Progenitor cell of endocrine pancreas (in vitro differentiated cells): Measurements from ENCODE around the gene IGFBP6. TPM values are rescaled to one million over a fixed set of nuclear protein-coding genes. Genes with fewer than 3 reads are reported as not detected.

Experiments used
- DNase-seq: peaks from one replicate; pipeline ENCODE4 v3.0.0; 2021; ENCODE audit warnings: low spot score; ENCODE audit not compliant: unreplicated experiment
- H3K27ac Mint-ChIP-seq: 2 replicates; pipeline ENCODE4 v1.8.0; 2021; ENCODE audit warnings: mild to moderate bottlenecking, moderate library complexity, mixed read lengths
- H3K27me3 Mint-ChIP-seq: 2 replicates; pipeline ENCODE4 v1.8.0; 2021; ENCODE audit warnings: mixed read lengths
- H3K36me3 Mint-ChIP-seq: 2 replicates; pipeline ENCODE4 v1.8.0; 2022; ENCODE audit warnings: mixed read lengths; ENCODE audit not compliant: insufficient read depth
- H3K4me1 Mint-ChIP-seq: 2 replicates; pipeline ENCODE4 v1.8.0; 2021; ENCODE audit warnings: low read depth, mixed read lengths
- H3K4me3 Mint-ChIP-seq: 2 replicates; pipeline ENCODE4 v1.8.0; 2021; ENCODE audit warnings: low read depth, mild to moderate bottlenecking, moderate library complexity, mixed read lengths
- H3K9me3 Mint-ChIP-seq: 2 replicates; pipeline ENCODE4 v1.8.0; 2021; ENCODE audit warnings: low read depth, mixed read lengths
- total RNA-seq: library from RNA; stranded (reverse); gene quantifications from 2 replicates; pipeline ENCODE4 v1.2.1, GENCODE V29; 2021
- TF ChIP-seq, protein P1 (sequence below): fragments of 200-600 bp; sonication (generic); IDR thresholded peaks from one replicate; pipeline ENCODE4 v1.5.0; 2021; ENCODE audit warnings: antibody characterized with exemption, mild to moderate bottlenecking; ENCODE audit not compliant: unreplicated experiment

IGFBP6 gene
- total RNA-seq, 1 donor from 2014 or later: 25.7 TPM

DNA sequence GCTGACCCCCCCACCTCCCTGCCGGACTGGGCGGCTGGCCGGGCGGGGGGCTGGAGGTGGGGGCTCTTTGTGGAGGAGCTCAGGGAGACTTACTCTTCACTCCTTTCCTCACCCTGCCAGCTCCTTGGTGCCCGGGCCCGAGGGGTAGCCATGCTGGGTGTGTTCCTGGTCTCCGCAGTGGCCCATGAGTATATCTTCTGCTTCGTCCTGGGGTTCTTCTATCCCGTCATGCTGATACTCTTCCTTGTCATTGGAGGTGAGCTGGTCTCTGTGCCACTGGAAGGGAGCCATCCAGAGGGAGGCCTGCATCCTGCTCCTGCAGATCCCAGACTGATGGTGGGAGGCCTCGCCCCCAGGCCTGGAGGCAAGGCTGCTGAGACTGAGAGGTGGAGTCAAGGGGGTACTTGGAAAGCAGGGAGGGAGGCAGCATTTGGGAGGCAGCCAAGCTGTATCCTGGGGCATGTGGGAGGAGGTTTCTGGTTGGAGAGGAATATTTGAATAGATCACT is 25.5 kb downstream of the IGFBP6 start:
- H3K36me3 Mint-ChIP-seq: peaks cover 1% of the 10 kb centered on the region
- peaks cover 3% of the 10 kb centered on the region for H3K27me3 Mint-ChIP-seq
- TF ChIP-seq, protein P1, sequence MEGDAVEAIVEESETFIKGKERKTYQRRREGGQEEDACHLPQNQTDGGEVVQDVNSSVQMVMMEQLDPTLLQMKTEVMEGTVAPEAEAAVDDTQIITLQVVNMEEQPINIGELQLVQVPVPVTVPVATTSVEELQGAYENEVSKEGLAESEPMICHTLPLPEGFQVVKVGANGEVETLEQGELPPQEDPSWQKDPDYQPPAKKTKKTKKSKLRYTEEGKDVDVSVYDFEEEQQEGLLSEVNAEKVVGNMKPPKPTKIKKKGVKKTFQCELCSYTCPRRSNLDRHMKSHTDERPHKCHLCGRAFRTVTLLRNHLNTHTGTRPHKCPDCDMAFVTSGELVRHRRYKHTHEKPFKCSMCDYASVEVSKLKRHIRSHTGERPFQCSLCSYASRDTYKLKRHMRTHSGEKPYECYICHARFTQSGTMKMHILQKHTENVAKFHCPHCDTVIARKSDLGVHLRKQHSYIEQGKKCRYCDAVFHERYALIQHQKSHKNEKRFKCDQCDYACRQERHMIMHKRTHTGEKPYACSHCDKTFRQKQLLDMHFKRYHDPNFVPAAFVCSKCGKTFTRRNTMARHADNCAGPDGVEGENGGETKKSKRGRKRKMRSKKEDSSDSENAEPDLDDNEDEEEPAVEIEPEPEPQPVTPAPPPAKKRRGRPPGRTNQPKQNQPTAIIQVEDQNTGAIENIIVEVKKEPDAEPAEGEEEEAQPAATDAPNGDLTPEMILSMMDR: no peak
- peak overlapping the region; percentile 13 for H3K27ac Mint-ChIP-seq
- DNase-seq: no peak
- H3K4me1 Mint-ChIP-seq: peaks cover 6% of the 10 kb centered on the region
- no peak overlapping the region for H3K4me3 Mint-ChIP-seq
- no peaks in the 10 kb centered on the region for H3K9me3 Mint-ChIP-seq

DNA sequence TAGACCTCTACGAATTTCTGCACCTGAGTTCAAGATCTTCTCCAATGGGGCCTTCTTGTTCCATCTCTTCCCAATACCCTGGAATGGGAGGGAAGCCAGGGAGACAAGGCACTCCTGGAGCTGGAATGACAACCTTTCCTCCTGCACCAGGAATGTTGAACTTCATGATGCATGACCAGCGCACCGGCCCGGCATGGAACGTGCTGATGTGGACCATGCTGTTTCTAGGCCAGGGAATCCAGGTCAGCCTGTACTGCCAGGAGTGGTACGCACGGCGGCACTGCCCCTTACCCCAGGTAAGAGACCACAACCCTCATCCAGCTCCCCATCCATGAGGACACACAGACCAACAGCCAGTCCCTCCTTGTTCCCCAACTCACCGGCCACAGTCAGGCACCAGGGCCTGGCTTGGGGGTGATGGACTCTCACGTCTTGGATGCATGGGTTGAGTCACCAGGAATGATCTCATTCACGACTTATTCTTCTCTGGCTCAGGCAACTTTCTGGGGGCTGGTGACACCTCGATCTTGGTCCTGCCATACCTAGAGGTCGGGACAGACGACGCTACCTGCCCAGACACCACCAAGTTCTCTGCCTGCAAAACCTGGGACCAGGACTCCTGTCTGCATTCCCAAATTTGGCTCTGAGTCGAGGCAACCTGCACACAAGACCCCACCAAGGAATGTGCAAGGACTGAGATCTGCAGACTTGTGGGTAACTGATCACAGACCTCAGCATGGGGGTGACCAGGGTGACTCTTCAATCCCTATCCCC is 26.3 kb downstream of the IGFBP6 start:
- Mint-ChIP-seq H3K4me3 (no peak overlapping the region), H3K27me3 (peaks cover 3% of the 10 kb centered on the region), H3K36me3 (peaks cover 1% of the 10 kb centered on the region), H3K4me1 (peaks cover 4% of the 10 kb centered on the region), H3K9me3 (no peaks in the 10 kb centered on the region), H3K27ac (peak overlapping the region; percentile 89)
- DNase-seq: no peak
- TF ChIP-seq, protein P1: no peak

DNA sequence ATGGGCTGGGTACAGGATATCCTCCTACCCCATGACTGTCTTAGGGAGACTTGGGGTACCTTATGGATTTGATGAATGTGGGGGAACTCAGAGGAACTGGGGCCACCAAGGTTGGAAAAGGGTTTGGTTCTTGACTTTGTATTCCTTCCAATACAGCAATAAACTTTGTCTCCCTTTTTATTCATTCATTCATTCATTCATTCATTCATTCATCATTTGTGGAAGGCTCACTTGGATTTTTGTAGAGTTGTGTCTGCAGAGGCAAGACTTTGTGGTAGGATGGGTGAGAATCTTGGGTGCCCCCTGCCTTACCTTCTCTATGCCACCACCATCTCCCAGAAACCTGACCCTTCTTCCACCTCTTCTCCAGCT is 26.9 kb downstream of the IGFBP6 start:
- H3K27ac Mint-ChIP-seq: no peak overlapping the region
- TF ChIP-seq, protein P1: no peak
- H3K9me3 Mint-ChIP-seq: no peaks in the 10 kb centered on the region
- peaks cover 4% of the 10 kb centered on the region for H3K4me1 Mint-ChIP-seq
- H3K36me3 Mint-ChIP-seq: peaks cover 1% of the 10 kb centered on the region
- H3K4me3 Mint-ChIP-seq: no peak overlapping the region
- DNase-seq: no peak
- peaks cover 7% of the 10 kb centered on the region for H3K27me3 Mint-ChIP-seq

DNA sequence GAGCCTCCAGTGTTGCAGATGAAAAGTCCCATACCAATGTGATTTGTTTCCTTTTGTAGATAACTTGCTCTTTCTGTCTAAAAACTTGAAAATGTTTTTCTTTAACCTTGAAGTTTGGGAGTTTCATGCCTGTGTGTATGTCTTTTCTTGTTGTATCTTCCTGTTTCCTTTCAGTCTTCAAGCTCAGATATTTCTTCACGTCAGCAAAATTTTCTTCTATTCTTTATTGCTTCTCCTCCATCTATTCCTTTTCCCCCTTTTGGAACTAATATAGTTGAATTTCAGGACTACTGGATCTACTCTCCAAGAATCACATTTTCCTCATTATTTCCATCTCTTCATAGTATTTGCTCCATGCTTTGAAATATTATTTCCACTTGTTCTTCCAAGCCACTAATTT is 29.7 kb downstream of the IGFBP6 start:
- peaks cover 7% of the 10 kb centered on the region for H3K27me3 Mint-ChIP-seq
- no peak for DNase-seq
- H3K36me3 Mint-ChIP-seq: peaks cover 1% of the 10 kb centered on the region
- no peak overlapping the region for H3K4me3 Mint-ChIP-seq
- peaks cover under 1% of the 10 kb centered on the region for H3K4me1 Mint-ChIP-seq
- H3K27ac Mint-ChIP-seq: no peak overlapping the region
- TF ChIP-seq, protein P1: no peak
- H3K9me3 Mint-ChIP-seq: no peaks in the 10 kb centered on the region

DNA sequence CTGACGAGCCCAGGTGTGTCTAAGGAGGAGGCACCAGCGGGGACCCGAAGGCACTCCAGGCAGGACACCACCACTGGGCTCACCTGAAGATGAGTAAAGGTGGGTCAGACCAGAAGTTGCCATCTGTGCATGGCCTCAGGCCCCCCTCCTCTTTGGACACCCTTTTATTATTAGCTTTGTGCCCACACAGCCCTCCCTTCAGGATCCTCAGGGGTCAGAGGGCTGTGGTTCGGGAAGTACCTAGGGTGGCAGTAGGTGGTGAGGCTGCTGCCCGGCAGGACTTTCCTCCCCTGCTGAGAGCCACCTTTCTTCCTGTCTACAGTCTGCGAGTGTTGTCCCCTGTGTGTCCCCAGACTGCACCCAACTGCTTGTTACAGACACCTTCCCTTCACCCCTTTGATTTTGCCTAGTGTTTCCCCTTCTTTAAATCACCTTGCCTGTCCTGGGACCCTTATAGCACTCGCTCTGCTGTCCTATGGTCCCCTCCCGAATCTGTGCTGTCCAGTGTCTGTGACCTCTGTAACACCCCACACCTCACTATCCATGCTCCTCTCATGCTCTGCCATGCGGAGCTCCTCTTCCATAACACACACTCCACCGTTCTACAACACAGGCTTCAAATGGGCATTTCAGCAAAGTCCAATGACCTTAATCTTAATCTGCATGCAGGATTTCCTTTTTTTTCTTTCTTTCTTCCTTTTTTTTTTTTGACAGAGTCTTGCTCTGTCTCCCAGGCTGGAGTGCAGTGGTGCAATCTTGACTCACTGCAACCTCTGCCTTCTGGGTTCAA is 31.5 kb downstream of the IGFBP6 start:
- Mint-ChIP-seq H3K36me3 (peaks cover 1% of the 10 kb centered on the region), H3K27me3 (peaks cover 7% of the 10 kb centered on the region), H3K27ac (no peak overlapping the region), H3K9me3 (no peaks in the 10 kb centered on the region), H3K4me3 (no peak overlapping the region), H3K4me1 (no peaks in the 10 kb centered on the region)
- DNase-seq: no peak
- TF ChIP-seq, protein P1: no peak
